ENCODE results near the gene TMEM120B. TPM values are rescaled to one million over a fixed set of nuclear protein-coding genes. Genes with fewer than 3 reads are reported as not detected.
"Not testable (repeated sequence)": the region's sequence is repeated elsewhere in the genome, so short reads cannot be mapped to it uniquely, and the experiment has no call there.

TMEM120B gene
- total RNA-seq, 1 experiment from 2014 or later = 8.7 TPM

GRCh38 chr12:121751749-121752351 lies 39.3 kb downstream of the TMEM120B start:
- no peaks in the 10 kb centered on the region; the same call in 1 of the 2 replicates for H3K36me3 ChIP-seq (ENCODE audit: insufficient read depth, low read length)
- H3K4me2 ChIP-seq (ENCODE audit: low read depth, low read length, poor library complexity, severe bottlenecking) = no peak overlapping the region

GRCh38 chr12:121753844-121754264 lies 41.3 kb downstream of the TMEM120B start:
- H3K4me2 ChIP-seq (ENCODE audit: low read depth, low read length, poor library complexity, severe bottlenecking) = no peak overlapping the region
- H4K20me1 ChIP-seq (ENCODE audit: insufficient read depth, low read depth, low read length) = no peaks in the 10 kb centered on the region
- no peaks in the 10 kb centered on the region; the same call in 1 of the 2 replicates for H3K36me3 ChIP-seq (ENCODE audit: insufficient read depth, low read length)
- no peaks in the 10 kb centered on the region for H3K4me1 ChIP-seq (ENCODE audit: low read length)
- no peaks in the 10 kb centered on the region for H3K9me3 ChIP-seq (ENCODE audit: low read length)
- H3K9ac ChIP-seq (ENCODE audit: low read length) = no peak overlapping the region
- no peaks in the 10 kb centered on the region for H3K79me2 ChIP-seq (ENCODE audit: low read length)
- no peak overlapping the region for H3K27ac ChIP-seq (ENCODE audit: low read length)
- no peak overlapping the region for H3K4me3 ChIP-seq (ENCODE audit: low read length)
- no peak for DNase-seq
- H2AFZ ChIP-seq (ENCODE audit: low read length) = no peak overlapping the region
- no peaks in the 10 kb centered on the region for H3K27me3 ChIP-seq (ENCODE audit: low read length)
- H3K9me2 ChIP-seq (replicated peaks; ENCODE audit: insufficient read depth, low read length) = no peaks in the 10 kb centered on the region

More at GRCh38 chr12:121751749-121752351, 39.3 kb downstream of the TMEM120B start:
- Histone ChIP-seq H3K9me3 (ENCODE audit: low read length) (no peaks in the 10 kb centered on the region), H3K4me1 (ENCODE audit: low read length) (no peaks in the 10 kb centered on the region), H2AFZ (ENCODE audit: low read length) (no peak overlapping the region), H3K4me3 (ENCODE audit: low read length) (no peak overlapping the region), H3K27ac (ENCODE audit: low read length) (no peak overlapping the region), H3K79me2 (ENCODE audit: low read length) (no peaks in the 10 kb centered on the region), H3K27me3 (ENCODE audit: low read length) (no peaks in the 10 kb centered on the region), H3K9ac (ENCODE audit: low read length) (no peak overlapping the region), H3K9me2 (replicated peaks; ENCODE audit: insufficient read depth, low read length) (no peaks in the 10 kb centered on the region), H4K20me1 (ENCODE audit: insufficient read depth, low read depth, low read length) (no peaks in the 10 kb centered on the region)
- DNase-seq = no peak

GRCh38 chr12:121754836-121755235 lies 42.3 kb downstream of the TMEM120B start:
- Histone ChIP-seq H3K4me2 (ENCODE audit: low read depth, low read length, poor library complexity, severe bottlenecking) (no peak overlapping the region), H3K4me3 (ENCODE audit: low read length) (no peak overlapping the region), H2AFZ (ENCODE audit: low read length) (no peak overlapping the region), H3K4me1 (ENCODE audit: low read length) (no peaks in the 10 kb centered on the region), H3K9me2 (replicated peaks; ENCODE audit: insufficient read depth, low read length) (no peaks in the 10 kb centered on the region), H3K9me3 (ENCODE audit: low read length) (no peaks in the 10 kb centered on the region), H3K27ac (ENCODE audit: low read length) (no peak overlapping the region), H3K27me3 (ENCODE audit: low read length) (no peaks in the 10 kb centered on the region), H3K79me2 (ENCODE audit: low read length) (no peaks in the 10 kb centered on the region), H4K20me1 (ENCODE audit: insufficient read depth, low read depth, low read length) (no peaks in the 10 kb centered on the region), H3K9ac (ENCODE audit: low read length) (no peak overlapping the region), H3K36me3 (ENCODE audit: insufficient read depth, low read length) (no peaks in the 10 kb centered on the region)
- no peak for DNase-seq

GRCh38 chr12:121755591-121755990 lies 43.0 kb downstream of the TMEM120B start:
- H4K20me1 ChIP-seq (ENCODE audit: insufficient read depth, low read depth, low read length) = no peaks in the 10 kb centered on the region
- H3K27ac ChIP-seq (ENCODE audit: low read length) = no peak overlapping the region
- no peaks in the 10 kb centered on the region for H3K79me2 ChIP-seq (ENCODE audit: low read length)
- H3K27me3 ChIP-seq (ENCODE audit: low read length) = no peaks in the 10 kb centered on the region
- no peak overlapping the region for H3K4me2 ChIP-seq (ENCODE audit: low read depth, low read length, poor library complexity, severe bottlenecking)
- no peaks in the 10 kb centered on the region for H3K9me2 ChIP-seq (replicated peaks; ENCODE audit: insufficient read depth, low read length)
- no peaks in the 10 kb centered on the region for H3K4me1 ChIP-seq (ENCODE audit: low read length)
- H3K9me3 ChIP-seq (ENCODE audit: low read length) = no peaks in the 10 kb centered on the region
- no peak for DNase-seq
- H2AFZ ChIP-seq (ENCODE audit: low read length) = no peak overlapping the region
- no peaks in the 10 kb centered on the region for H3K36me3 ChIP-seq (ENCODE audit: insufficient read depth, low read length)
- no peak overlapping the region for H3K4me3 ChIP-seq (ENCODE audit: low read length)
- no peak overlapping the region for H3K9ac ChIP-seq (ENCODE audit: low read length)

GRCh38 chr12:121758536-121758935 lies 46.0 kb downstream of the TMEM120B start:
- H3K9me3 ChIP-seq (ENCODE audit: low read length) = not testable (repeated sequence)

GRCh38 chr12:121762269-121762668 lies 49.7 kb downstream of the TMEM120B start:
- Histone ChIP-seq H4K20me1 (ENCODE audit: insufficient read depth, low read depth, low read length) (no peaks in the 10 kb centered on the region), H3K27me3 (ENCODE audit: low read length) (no peaks in the 10 kb centered on the region), H3K4me1 (ENCODE audit: low read length) (no peaks in the 10 kb centered on the region), H3K4me3 (ENCODE audit: low read length) (no peak overlapping the region), H3K9me2 (replicated peaks; ENCODE audit: insufficient read depth, low read length) (no peaks in the 10 kb centered on the region), H2AFZ (ENCODE audit: low read length) (no peak overlapping the region), H3K9ac (ENCODE audit: low read length) (no peak overlapping the region), H3K36me3 (ENCODE audit: insufficient read depth, low read length) (no peaks in the 10 kb centered on the region), H3K79me2 (ENCODE audit: low read length) (no peaks in the 10 kb centered on the region), H3K27ac (ENCODE audit: low read length) (no peak overlapping the region), H3K4me2 (ENCODE audit: low read depth, low read length, poor library complexity, severe bottlenecking) (no peak overlapping the region), H3K9me3 (ENCODE audit: low read length) (no peaks in the 10 kb centered on the region)
- DNase-seq = no peak

More at GRCh38 chr12:121758536-121758935, 46.0 kb downstream of the TMEM120B start:
- not testable (repeated sequence) for H3K4me3 ChIP-seq (ENCODE audit: low read length); H3K79me2 ChIP-seq (ENCODE audit: low read length); H3K9me2 ChIP-seq (replicated peaks; ENCODE audit: insufficient read depth, low read length); DNase-seq; H4K20me1 ChIP-seq (ENCODE audit: insufficient read depth, low read depth, low read length); H3K9ac ChIP-seq (ENCODE audit: low read length); H2AFZ ChIP-seq (ENCODE audit: low read length); H3K27me3 ChIP-seq (ENCODE audit: low read length); H3K4me1 ChIP-seq (ENCODE audit: low read length); H3K4me2 ChIP-seq (ENCODE audit: low read depth, low read length, poor library complexity, severe bottlenecking); H3K27ac ChIP-seq (ENCODE audit: low read length); H3K36me3 ChIP-seq (ENCODE audit: insufficient read depth, low read length)

- Histone ChIP-seq H2AFZ (ENCODE audit: low read length) (no peak overlapping the region), H3K36me3 (ENCODE audit: insufficient read depth, low read length) (no peaks in the 10 kb centered on the region), H3K9me3 (ENCODE audit: low read length) (no peaks in the 10 kb centered on the region), H3K4me3 (ENCODE audit: low read length) (no peak overlapping the region), H3K9me2 (replicated peaks; ENCODE audit: insufficient read depth, low read length) (no peaks in the 10 kb centered on the region), H3K79me2 (ENCODE audit: low read length) (no peaks in the 10 kb centered on the region), H3K27me3 (ENCODE audit: low read length) (no peaks in the 10 kb centered on the region), H3K4me1 (ENCODE audit: low read length) (no peaks in the 10 kb centered on the region), H4K20me1 (ENCODE audit: insufficient read depth, low read depth, low read length) (no peaks in the 10 kb centered on the region), H3K4me2 (ENCODE audit: low read depth, low read length, poor library complexity, severe bottlenecking) (no peak overlapping the region), H3K27ac (ENCODE audit: low read length) (no peak overlapping the region), H3K9ac (ENCODE audit: low read length) (no peak overlapping the region)
- no peak for DNase-seq
Measured at GRCh38 chr12:121764808-121765207, 52.3 kb downstream of the TMEM120B start.

- Histone ChIP-seq H3K79me2 (ENCODE audit: low read length) (no peaks in the 10 kb centered on the region), H3K4me3 (ENCODE audit: low read length) (no peak overlapping the region), H3K27ac (ENCODE audit: low read length) (no peak overlapping the region), H3K9me3 (ENCODE audit: low read length) (no peaks in the 10 kb centered on the region), H4K20me1 (ENCODE audit: insufficient read depth, low read depth, low read length) (no peaks in the 10 kb centered on the region), H3K9ac (ENCODE audit: low read length) (no peak overlapping the region), H3K36me3 (ENCODE audit: insufficient read depth, low read length) (no peaks in the 10 kb centered on the region), H3K27me3 (ENCODE audit: low read length) (no peaks in the 10 kb centered on the region), H2AFZ (ENCODE audit: low read length) (no peak overlapping the region), H3K4me1 (ENCODE audit: low read length) (no peaks in the 10 kb centered on the region), H3K4me2 (ENCODE audit: low read depth, low read length, poor library complexity, severe bottlenecking) (no peak overlapping the region), H3K9me2 (replicated peaks; ENCODE audit: insufficient read depth, low read length) (no peaks in the 10 kb centered on the region)
- no peak for DNase-seq
Measured at GRCh38 chr12:121765573-121765972, 53.0 kb downstream of the TMEM120B start.

Measured in Karpas-422 (cell line).